GM23338 (cell line): Measurements from ENCODE around the gene PDIA2. TPM values are rescaled to one million over a fixed set of nuclear protein-coding genes. Genes with fewer than 3 reads are reported as not detected.

ENCODE experiments used
- ATAC-seq: fragments of 200-7000 bp; cut with Tn5 transposase; 3 replicates; pipeline ENCODE4 v1.9.1; 2020
- DNase-seq: peaks from one replicate; pipeline ENCODE4 v3.0.0-alpha.2; 2015; ENCODE audit warnings: low spot score
- H2AFZ ChIP-seq: fragments of 200-600 bp; sonication (generic); 2 replicates; pipeline ENCODE4 v1.8.0; 2016; ENCODE audit warnings: antibody characterized with exemption, mild to moderate bottlenecking, moderate library complexity
- H3F3A ChIP-seq: fragments of 200-600 bp; sonication (generic); replicated peaks from 2 replicates; pipeline ENCODE4 v1.8.0; 2017; ENCODE audit warnings: antibody characterized with exemption, mixed run types, low read depth
- H3K27ac ChIP-seq: fragments of 200-600 bp; sonication (generic); 2 replicates; pipeline ENCODE4 v1.6.1; 2016; ENCODE audit warnings: low read depth
- H3K27me3 ChIP-seq: fragments of 200-600 bp; sonication (generic); 2 replicates; pipeline ENCODE4 v1.8.0; 2016; ENCODE audit warnings: mild to moderate bottlenecking, mixed run types, moderate library complexity; ENCODE audit not compliant: insufficient read depth
- H3K36me3 ChIP-seq: fragments of 200-600 bp; sonication (generic); 2 replicates; pipeline ENCODE4 v1.8.0; 2016; ENCODE audit warnings: mild to moderate bottlenecking; ENCODE audit not compliant: insufficient read depth
- H3K4me1 ChIP-seq: fragments of 200-600 bp; sonication (generic); 2 replicates; pipeline ENCODE4 v1.8.0; 2016; ENCODE audit warnings: mild to moderate bottlenecking, moderate library complexity; ENCODE audit not compliant: insufficient read depth
- H3K4me2 ChIP-seq: fragments of 200-600 bp; sonication (generic); 2 replicates; pipeline ENCODE4 v1.7.1; 2017; ENCODE audit warnings: mixed run types
- H3K4me3 ChIP-seq: fragments of 200-600 bp; sonication (generic); 2 replicates; pipeline ENCODE4 v1.6.1; 2016; ENCODE audit warnings: mixed run types
- H3K79me2 ChIP-seq: fragments of 200-600 bp; sonication (generic); replicated peaks from 2 replicates; pipeline ENCODE4 v1.8.0; 2017; ENCODE audit warnings: mild to moderate bottlenecking; ENCODE audit not compliant: insufficient read depth
- H3K9me2 ChIP-seq: fragments of 200-600 bp; sonication (generic); 2 replicates; pipeline ENCODE4 v1.8.0; 2017; ENCODE audit not compliant: insufficient read depth
- H4K20me1 ChIP-seq: fragments of 200-600 bp; sonication (generic); replicated peaks from 2 replicates; pipeline ENCODE4 v1.8.0; 2017; ENCODE audit warnings: mild to moderate bottlenecking; ENCODE audit not compliant: insufficient read depth
- H3K27ac Mint-ChIP-seq: 2 replicates; pipeline ENCODE4 v1.8.0; 2020; ENCODE audit warnings: inconsistent platforms, mild to moderate bottlenecking, moderate library complexity, mixed read lengths
- H3K27me3 Mint-ChIP-seq: 3 replicates; pipeline ENCODE4 v1.8.0; 2022; ENCODE audit warnings: low read depth, mild to moderate bottlenecking, moderate library complexity, mixed read lengths, inconsistent platforms; ENCODE audit not compliant: insufficient read depth, poor library complexity
- H3K36me3 Mint-ChIP-seq: 3 replicates; pipeline ENCODE4 v1.8.0; 2021; ENCODE audit warnings: low read depth, mild to moderate bottlenecking, inconsistent platforms, moderate library complexity, mixed read lengths
- H3K4me1 Mint-ChIP-seq: 3 replicates; pipeline ENCODE4 v1.8.0; 2020; ENCODE audit warnings: mild to moderate bottlenecking, inconsistent platforms, mixed read lengths
- H3K4me3 Mint-ChIP-seq: 3 replicates; pipeline ENCODE4 v1.8.0; 2021; ENCODE audit warnings: moderate library complexity, mild to moderate bottlenecking, inconsistent platforms, mixed read lengths
- H3K9me3 Mint-ChIP-seq: 3 replicates; pipeline ENCODE4 v1.8.0; 2020; ENCODE audit warnings: moderate library complexity, mild to moderate bottlenecking, inconsistent platforms, mixed read lengths
- CREB1 ChIP-seq: fragments of 250-450 bp; sonication (Bioruptor Pico); IDR thresholded peaks from 2 replicates; pipeline ENCODE4 v1.5.0; 2020; ENCODE audit warnings: low read depth, mild to moderate bottlenecking, moderate library complexity
- EZH2 ChIP-seq: fragments of 200-600 bp; sonication (generic); IDR thresholded peaks from one replicate; pipeline ENCODE4 v1.8.0; 2017; ENCODE audit warnings: antibody characterized with exemption, mild to moderate bottlenecking, low read depth; ENCODE audit not compliant: unreplicated experiment
- EZH2phosphoT487 ChIP-seq: fragments of 200-600 bp; sonication (generic); IDR thresholded peaks from one replicate; pipeline ENCODE4 v1.8.1; 2018; ENCODE audit warnings: antibody characterized with exemption; ENCODE audit not compliant: unreplicated experiment
- JUNB ChIP-seq: IDR thresholded peaks from one replicate; pipeline ENCODE4 v1.6.1; 2016; ENCODE audit warnings: antibody characterized with exemption; ENCODE audit not compliant: unreplicated experiment
- NANOG ChIP-seq: IDR thresholded peaks from 2 replicates; pipeline ENCODE4 v1.6.1; 2016; ENCODE audit warnings: antibody characterized with exemption, borderline replicate concordance
- POLR2AphosphoS5 ChIP-seq: IDR thresholded peaks from 2 replicates; pipeline ENCODE4 v1.6.1; 2016; ENCODE audit warnings: antibody characterized with exemption, low read depth
- REST ChIP-seq: IDR thresholded peaks from one replicate; pipeline ENCODE4 v1.6.1; 2018; ENCODE audit warnings: antibody characterized with exemption; ENCODE audit not compliant: unreplicated experiment
- ZNF114 ChIP-seq: fragments of 250-450 bp; sonication (Bioruptor Pico); IDR thresholded peaks from 2 replicates; pipeline ENCODE4 v1.5.0; 2020; ENCODE audit warnings: mild to moderate bottlenecking, moderate library complexity
- ZNF331 ChIP-seq: fragments of 250-450 bp; sonication (Bioruptor Pico); IDR thresholded peaks from 2 replicates; pipeline ENCODE4 v1.5.0; 2020; ENCODE audit warnings: low read depth, mild to moderate bottlenecking, moderate library complexity
- polyA plus RNA-seq: library from polyadenylated mRNA; unstranded; fragments of >200 nt; fragmentation: Nextera tagmentation; extraction: Ambion mirVana; gene quantifications from 2 replicates; pipeline ENCODE4 v1.2.1, GENCODE V29; 2016
- total RNA-seq: library from RNA; depleted of rRNA; stranded (reverse); fragments of >200 nt; shearing (Covaris generic); gene quantifications from 2 replicates; pipeline ENCODE4 v1.2.3, GENCODE V29; 2014
- TF ChIP-seq, protein P1 (sequence below), 2 experiments: fragments of 200-600 bp in 1 of 2; sonication (generic) in 1 of 2; conservative IDR thresholded peaks; 2 replicates each; pipeline versions ENCODE4 v1.5.1 to v1.6.1; 2016 to 2017; ENCODE audit warnings: antibody characterized with exemption in 2 of 2, low read depth in 2 of 2, mild to moderate bottlenecking in 2 of 2, moderate library complexity in 1 of 2
- TF ChIP-seq, protein P2 (sequence below): fragments of 250-450 bp; sonication (Bioruptor Pico); IDR thresholded peaks from 2 replicates; pipeline ENCODE4 v1.5.0; 2020; ENCODE audit warnings: mild to moderate bottlenecking, moderate library complexity

PDIA2 gene
- total and polyA plus RNA-seq, 2 experiments from 2014 or later, result 0.39 to 0.87 TPM

DNA sequence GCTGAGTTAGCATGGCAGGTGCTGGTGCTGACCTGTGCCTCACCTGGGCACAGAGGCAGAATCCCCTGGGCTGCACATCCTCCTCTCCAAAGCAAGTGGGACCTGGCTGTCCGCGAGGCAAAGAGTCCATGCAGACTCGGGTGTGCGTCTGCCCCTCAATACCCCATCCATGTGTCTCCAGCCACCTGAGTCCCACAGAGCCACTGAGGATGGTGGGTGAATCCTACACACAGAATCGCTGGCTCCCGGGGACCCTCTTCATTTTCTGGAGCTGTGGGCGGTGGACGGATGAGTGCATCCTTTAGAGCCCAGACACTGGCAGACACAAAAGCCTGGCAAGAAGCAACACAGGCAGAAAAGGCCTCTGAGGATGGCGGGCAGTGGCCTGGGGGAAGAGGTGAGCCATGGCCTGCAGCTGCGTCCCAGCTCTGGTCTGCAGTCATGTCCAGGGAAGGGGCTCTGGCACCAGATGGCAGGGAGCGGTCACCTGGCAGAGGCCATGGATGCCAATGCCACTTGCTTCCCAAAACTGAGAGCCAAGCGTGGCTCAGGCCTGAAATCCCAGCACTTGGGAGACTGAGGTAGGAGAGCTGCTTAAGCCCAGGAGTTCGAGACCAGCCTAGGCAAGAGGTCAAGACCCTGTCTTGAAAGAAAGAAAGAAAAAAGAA is 39.6 kb downstream of the PDIA2 start (continued):
- TF ChIP-seq ZNF331 (CRISPR knock-in tag), result no peak
- no peak for TF ChIP-seq CREB1
- no peak for TF ChIP-seq ZNF114 (CRISPR knock-in tag)
- TF ChIP-seq JUNB, result no peak
- no peak for TF ChIP-seq REST
- TF ChIP-seq, protein P1, sequence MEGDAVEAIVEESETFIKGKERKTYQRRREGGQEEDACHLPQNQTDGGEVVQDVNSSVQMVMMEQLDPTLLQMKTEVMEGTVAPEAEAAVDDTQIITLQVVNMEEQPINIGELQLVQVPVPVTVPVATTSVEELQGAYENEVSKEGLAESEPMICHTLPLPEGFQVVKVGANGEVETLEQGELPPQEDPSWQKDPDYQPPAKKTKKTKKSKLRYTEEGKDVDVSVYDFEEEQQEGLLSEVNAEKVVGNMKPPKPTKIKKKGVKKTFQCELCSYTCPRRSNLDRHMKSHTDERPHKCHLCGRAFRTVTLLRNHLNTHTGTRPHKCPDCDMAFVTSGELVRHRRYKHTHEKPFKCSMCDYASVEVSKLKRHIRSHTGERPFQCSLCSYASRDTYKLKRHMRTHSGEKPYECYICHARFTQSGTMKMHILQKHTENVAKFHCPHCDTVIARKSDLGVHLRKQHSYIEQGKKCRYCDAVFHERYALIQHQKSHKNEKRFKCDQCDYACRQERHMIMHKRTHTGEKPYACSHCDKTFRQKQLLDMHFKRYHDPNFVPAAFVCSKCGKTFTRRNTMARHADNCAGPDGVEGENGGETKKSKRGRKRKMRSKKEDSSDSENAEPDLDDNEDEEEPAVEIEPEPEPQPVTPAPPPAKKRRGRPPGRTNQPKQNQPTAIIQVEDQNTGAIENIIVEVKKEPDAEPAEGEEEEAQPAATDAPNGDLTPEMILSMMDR (conservative IDR thresholded peaks at IDR 0.05; ENCODE audit: low read depth in 2 of 2), result no peak
- no peak for TF ChIP-seq POLR2AphosphoS5
- TF ChIP-seq NANOG, result no peak
- no peak for TF ChIP-seq EZH2
- no peak for TF ChIP-seq EZH2phosphoT487

- Mint-ChIP-seq H3K27me3 (peaks cover 6% of the 10 kb centered on the region), H3K4me1 (peaks cover 25% of the 10 kb centered on the region), H3K4me3 (no peak overlapping the region), H3K9me3 (no peaks in the 10 kb centered on the region), H3K27ac (no peak overlapping the region), H3K36me3 (peaks cover 5% of the 10 kb centered on the region; the same call in 2 of the 3 replicates)
- peaks cover 3% of the 10 kb centered on the region; the same call in 1 of the 2 replicates for H3F3A ChIP-seq
- no peak overlapping the region for H3K4me3 ChIP-seq
- H3K27me3 ChIP-seq, result no peaks in the 10 kb centered on the region
- H3K27ac ChIP-seq, result 0 out of 2 replicates have a peak overlapping the region, but pooled peaks have one; percentile 55
- H4K20me1 ChIP-seq, result peaks cover 31% of the 10 kb centered on the region
- no peak overlapping the region for H2AFZ ChIP-seq
- H3K36me3 ChIP-seq, result no peaks in the 10 kb centered on the region
- H3K9me2 ChIP-seq, result no peaks in the 10 kb centered on the region
- H3K4me1 ChIP-seq, result peaks cover 4% of the 10 kb centered on the region; the same call in 1 of the 2 replicates
- H3K4me2 ChIP-seq, result no peak overlapping the region
- H3K79me2 ChIP-seq, result peaks cover 97% of the 10 kb centered on the region
- peak; percentile 6; the same call in 2 of the 3 replicates for ATAC-seq
- DNase-seq, result no peak
- TF ChIP-seq CREB1, result no peak
- TF ChIP-seq, protein P2, sequence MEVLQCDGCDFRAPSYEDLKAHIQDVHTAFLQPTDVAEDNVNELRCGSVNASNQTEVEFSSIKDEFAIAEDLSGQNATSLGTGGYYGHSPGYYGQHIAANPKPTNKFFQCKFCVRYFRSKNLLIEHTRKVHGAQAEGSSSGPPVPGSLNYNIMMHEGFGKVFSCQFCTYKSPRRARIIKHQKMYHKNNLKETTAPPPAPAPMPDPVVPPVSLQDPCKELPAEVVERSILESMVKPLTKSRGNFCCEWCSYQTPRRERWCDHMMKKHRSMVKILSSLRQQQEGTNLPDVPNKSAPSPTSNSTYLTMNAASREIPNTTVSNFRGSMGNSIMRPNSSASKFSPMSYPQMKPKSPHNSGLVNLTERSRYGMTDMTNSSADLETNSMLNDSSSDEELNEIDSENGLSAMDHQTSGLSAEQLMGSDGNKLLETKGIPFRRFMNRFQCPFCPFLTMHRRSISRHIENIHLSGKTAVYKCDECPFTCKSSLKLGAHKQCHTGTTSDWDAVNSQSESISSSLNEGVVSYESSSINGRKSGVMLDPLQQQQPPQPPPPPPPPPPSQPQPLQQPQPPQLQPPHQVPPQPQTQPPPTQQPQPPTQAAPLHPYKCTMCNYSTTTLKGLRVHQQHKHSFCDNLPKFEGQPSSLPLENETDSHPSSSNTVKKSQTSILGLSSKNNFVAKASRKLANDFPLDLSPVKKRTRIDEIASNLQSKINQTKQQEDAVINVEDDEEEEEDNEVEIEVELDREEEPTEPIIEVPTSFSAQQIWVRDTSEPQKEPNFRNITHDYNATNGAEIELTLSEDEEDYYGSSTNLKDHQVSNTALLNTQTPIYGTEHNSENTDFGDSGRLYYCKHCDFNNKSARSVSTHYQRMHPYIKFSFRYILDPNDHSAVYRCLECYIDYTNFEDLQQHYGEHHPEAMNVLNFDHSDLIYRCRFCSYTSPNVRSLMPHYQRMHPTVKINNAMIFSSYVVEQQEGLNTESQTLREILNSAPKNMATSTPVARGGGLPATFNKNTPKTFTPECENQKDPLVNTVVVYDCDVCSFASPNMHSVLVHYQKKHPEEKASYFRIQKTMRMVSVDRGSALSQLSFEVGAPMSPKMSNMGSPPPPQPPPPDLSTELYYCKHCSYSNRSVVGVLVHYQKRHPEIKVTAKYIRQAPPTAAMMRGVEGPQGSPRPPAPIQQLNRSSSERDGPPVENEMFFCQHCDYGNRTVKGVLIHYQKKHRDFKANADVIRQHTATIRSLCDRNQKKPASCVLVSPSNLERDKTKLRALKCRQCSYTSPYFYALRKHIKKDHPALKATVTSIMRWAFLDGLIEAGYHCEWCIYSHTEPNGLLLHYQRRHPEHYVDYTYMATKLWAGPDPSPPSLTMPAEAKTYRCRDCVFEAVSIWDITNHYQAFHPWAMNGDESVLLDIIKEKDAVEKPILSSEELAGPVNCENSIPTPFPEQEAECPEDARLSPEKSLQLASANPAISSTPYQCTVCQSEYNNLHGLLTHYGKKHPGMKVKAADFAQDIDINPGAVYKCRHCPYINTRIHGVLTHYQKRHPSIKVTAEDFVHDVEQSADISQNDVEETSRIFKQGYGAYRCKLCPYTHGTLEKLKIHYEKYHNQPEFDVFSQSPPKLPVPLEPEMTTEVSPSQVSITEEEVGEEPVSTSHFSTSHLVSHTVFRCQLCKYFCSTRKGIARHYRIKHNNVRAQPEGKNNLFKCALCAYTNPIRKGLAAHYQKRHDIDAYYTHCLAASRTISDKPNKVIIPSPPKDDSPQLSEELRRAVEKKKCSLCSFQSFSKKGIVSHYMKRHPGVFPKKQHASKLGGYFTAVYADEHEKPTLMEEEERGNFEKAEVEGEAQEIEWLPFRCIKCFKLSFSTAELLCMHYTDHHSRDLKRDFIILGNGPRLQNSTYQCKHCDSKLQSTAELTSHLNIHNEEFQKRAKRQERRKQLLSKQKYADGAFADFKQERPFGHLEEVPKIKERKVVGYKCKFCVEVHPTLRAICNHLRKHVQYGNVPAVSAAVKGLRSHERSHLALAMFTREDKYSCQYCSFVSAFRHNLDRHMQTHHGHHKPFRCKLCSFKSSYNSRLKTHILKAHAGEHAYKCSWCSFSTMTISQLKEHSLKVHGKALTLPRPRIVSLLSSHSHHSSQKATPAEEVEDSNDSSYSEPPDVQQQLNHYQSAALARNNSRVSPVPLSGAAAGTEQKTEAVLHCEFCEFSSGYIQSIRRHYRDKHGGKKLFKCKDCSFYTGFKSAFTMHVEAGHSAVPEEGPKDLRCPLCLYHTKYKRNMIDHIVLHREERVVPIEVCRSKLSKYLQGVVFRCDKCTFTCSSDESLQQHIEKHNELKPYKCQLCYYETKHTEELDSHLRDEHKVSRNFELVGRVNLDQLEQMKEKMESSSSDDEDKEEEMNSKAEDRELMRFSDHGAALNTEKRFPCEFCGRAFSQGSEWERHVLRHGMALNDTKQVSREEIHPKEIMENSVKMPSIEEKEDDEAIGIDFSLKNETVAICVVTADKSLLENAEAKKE (CRISPR knock-in tag), result no peak
- TF ChIP-seq, protein P1 (conservative IDR thresholded peaks at IDR 0.05; ENCODE audit: low read depth in 2 of 2), result no peak
Measured at GRCh38 chr16:324201-324450, 41.2 kb downstream of the PDIA2 start.
